ENCODE data around the gene ALG5.

The ALG5 gene

DNA sequence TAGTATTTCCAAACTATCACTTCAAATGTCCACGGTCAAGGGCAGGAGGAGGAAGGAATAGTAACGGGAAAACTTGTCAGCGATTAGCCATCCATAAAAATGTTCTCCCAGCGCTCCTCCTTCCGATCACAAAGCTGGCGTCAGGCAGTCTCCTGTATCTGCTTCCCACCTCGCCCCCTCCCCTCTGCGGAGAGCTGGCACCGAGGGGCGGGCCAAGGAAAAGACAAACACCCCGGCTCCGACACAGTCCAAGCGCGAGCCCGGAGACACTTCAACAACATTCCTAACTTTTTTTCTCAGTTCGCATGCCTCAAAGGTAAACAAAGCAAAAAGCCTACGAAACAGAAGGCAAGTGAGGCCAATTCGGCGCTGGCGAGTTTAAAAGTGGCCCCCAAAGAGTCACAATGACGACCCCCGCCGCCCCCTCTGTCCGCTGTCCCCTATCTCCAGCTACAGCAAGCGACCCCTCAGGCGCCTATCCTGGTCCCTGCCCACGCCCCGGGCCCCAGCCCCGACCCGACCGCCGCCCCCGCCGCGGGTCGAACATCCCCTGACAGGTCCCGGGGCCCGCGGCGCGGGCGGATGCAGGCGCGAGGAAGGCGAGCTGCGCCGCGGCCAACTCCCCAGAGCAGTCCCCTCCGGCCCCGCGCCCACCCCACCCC lies 79.8 kb downstream of the ALG5 start:
- no peak for DNase-seq (ENCODE audit: low read depth)
- TF ChIP-seq, protein P1, sequence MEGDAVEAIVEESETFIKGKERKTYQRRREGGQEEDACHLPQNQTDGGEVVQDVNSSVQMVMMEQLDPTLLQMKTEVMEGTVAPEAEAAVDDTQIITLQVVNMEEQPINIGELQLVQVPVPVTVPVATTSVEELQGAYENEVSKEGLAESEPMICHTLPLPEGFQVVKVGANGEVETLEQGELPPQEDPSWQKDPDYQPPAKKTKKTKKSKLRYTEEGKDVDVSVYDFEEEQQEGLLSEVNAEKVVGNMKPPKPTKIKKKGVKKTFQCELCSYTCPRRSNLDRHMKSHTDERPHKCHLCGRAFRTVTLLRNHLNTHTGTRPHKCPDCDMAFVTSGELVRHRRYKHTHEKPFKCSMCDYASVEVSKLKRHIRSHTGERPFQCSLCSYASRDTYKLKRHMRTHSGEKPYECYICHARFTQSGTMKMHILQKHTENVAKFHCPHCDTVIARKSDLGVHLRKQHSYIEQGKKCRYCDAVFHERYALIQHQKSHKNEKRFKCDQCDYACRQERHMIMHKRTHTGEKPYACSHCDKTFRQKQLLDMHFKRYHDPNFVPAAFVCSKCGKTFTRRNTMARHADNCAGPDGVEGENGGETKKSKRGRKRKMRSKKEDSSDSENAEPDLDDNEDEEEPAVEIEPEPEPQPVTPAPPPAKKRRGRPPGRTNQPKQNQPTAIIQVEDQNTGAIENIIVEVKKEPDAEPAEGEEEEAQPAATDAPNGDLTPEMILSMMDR (IDR thresholded peaks at IDR 0.05; ENCODE audit: control insufficient read depth, insufficient read depth, low read depth, low read length, missing control alignments), result no peak
- H3K4me3 ChIP-seq (ENCODE audit: control insufficient read depth, low read depth, low read length), result peak overlapping the region; percentile 68

DNA sequence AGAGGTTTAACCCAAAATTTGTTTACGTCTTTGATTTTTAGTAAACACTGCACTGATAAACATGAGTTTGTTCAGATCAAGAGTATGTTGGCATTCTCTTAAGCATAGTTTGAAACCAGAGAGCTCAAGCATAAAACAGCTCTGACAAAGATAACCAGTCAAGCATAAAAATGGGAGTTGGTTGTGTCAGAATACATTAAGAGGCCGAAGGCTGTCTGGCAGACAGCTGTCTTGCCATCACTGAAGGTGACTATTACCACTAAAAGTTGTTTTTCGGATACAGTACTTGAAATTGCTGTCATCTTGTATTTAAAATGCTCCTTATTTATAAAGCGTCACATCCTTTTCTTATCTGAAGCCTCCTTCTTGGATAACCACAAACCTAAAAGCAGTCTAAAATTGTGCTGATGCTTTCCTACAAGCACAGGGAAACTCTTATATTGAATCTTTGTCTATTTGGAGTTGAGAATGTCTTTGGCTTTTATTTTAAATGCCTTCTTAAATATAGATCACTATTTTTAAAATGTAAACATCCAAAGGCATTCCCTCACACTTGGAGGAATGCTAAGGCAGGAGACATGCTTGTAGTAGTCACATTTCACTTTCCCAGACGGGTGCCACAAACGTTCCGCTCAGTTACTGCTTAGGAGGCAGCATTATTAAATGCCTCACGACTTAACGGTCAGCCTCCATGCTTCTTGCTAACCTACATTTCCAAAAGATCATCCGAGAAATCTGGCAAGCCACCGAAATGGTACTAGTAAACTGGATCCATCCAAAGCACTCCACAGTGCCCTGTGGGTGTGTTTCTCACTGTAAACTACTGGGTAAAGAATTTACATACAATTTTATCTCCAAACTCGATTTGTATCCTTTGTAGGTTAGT lies 80.7 kb downstream of the ALG5 start:
- TF ChIP-seq, protein P1 (IDR thresholded peaks at IDR 0.05; ENCODE audit: control insufficient read depth, insufficient read depth, low read depth, low read length, missing control alignments), result no peak
- DNase-seq (ENCODE audit: low read depth), result no peak
- H3K4me3 ChIP-seq (ENCODE audit: control insufficient read depth, low read depth, low read length), result peak overlapping the region; percentile 68

DNA sequence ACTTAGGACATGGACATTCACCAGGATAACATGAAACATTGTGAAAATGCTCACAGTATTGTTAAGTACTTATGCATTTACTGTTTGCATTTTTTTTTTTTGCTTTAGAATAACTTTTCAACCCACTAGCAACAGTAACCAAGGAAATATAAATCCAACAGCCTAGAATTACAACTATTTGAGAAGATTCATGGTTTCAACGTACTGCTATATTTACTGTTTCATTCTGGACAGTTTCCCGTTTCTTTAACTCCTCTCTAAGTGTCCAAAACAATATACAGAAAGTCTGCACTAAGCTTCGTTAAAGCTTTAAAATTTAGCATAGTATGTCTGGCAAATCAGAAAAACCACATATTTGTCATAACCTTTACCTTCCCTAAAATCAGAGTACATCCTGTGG lies 81.8 kb downstream of the ALG5 start:
- no peak overlapping the region for H3K4me3 ChIP-seq (ENCODE audit: control insufficient read depth, low read depth, low read length)
- no peak for DNase-seq (ENCODE audit: low read depth)
- TF ChIP-seq, protein P1 (IDR thresholded peaks at IDR 0.05; ENCODE audit: control insufficient read depth, insufficient read depth, low read depth, low read length, missing control alignments), result no peak

DNA sequence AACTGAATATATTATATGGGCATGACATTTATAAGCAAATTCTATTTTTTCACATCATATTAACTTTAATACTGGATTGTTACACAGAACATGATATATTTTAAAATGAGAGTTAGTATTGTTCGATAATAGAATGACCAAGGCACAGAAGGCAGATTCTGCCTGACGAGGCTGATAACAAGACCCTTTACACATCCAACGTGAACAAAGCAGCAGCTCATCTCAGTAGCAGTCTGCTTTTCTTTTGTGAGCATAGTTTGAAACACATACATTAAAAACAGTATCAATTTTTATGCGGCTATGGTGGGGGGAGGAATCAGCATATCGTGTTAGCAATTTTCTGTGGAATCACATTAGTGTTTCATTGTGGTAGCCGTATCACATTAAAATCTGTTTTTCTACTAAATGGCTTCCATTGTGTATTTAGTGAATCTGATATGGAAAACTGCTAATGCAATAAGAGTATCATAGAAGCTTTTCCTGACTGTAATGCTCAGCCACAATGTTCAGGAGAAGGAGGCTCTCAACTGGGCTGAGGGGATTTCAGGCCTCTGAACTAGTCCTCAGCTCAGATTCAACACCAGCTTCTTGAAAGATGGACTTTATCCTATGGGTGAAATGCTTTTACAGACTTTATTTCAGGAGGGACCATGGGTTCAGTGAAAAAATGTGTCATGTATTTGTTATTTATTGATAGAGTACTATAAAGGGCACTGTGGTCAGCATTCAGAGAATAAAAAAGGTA lies 83.1 kb downstream of the ALG5 start:
- H3K4me3 ChIP-seq (ENCODE audit: control insufficient read depth, low read depth, low read length), result no peak overlapping the region
- TF ChIP-seq, protein P1 (IDR thresholded peaks at IDR 0.05; ENCODE audit: control insufficient read depth, insufficient read depth, low read depth, low read length, missing control alignments), result no peak
- no peak for DNase-seq (ENCODE audit: low read depth)

DNA sequence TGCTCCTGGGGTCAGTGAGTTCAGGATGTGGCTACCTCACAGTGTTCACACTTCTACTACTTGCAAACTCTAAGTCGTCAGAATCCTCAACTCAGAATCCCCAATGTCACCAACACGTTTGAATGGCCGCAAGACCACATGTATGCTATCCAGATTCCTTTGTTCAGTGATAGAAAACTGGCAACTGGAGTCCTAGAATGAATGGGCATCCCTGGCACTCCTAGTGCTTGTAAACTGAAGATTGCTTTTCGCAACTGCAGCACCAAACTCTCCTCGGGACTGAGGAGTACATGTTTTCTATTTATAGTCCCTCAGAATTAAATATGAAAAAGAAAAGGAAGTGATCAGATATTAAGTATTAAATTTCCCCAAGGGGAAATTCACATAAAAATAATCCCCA lies 84.0 kb downstream of the ALG5 start:
- no peak for DNase-seq (ENCODE audit: low read depth)
- H3K4me3 ChIP-seq (ENCODE audit: control insufficient read depth, low read depth, low read length), result no peak overlapping the region
- TF ChIP-seq, protein P1 (IDR thresholded peaks at IDR 0.05; ENCODE audit: control insufficient read depth, insufficient read depth, low read depth, low read length, missing control alignments), result no peak

DNA sequence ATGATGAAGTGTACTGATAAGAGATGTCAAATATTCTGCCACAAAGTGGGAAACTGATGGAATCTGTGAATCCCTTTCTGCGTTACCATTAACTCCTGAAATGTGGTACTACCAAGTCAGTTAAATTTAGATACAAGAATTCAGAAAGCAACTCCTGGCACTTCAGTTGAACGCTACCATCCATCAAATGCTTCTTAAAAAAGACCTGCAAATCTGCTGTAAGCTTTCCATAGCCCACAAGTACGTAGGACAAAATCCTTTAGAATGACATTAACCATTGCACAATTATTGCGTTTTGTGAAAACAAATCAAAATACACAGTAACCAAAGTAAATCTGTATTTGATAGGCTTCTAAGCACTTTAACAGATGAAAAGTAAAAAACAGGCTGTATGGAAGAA lies 84.5 kb downstream of the ALG5 start:
- TF ChIP-seq, protein P1 (IDR thresholded peaks at IDR 0.05; ENCODE audit: control insufficient read depth, insufficient read depth, low read depth, low read length, missing control alignments), result no peak
- H3K4me3 ChIP-seq (ENCODE audit: control insufficient read depth, low read depth, low read length), result no peak overlapping the region
- no peak for DNase-seq (ENCODE audit: low read depth)
